Calu3 (cell line): ENCODE measurements around the gene PIP4K2C. TPM values are rescaled to one million over a fixed set of nuclear protein-coding genes. Genes with fewer than 3 reads are reported as not detected.

Experiments used
- BruUV-seq: library from RNA; stranded (reverse); fragments of 400-500 nt; replicated peaks from 2 replicates; lab custom pipeline; 2021; lab: Mats Ljungman, UMichigan
- CTCF ChIA-PET: fragments of 300-600 bp; sonication (Branson Sonifier 250); formaldehyde crosslinking; loops from one replicate; lab custom pipeline; 2022; ENCODE audit warnings: antibody characterized with exemption; lab: Charles Lee
- DNase-seq: peaks from one replicate; pipeline ENCODE4 v3.0.0; 2022
- H3K27ac Mint-ChIP-seq: one replicate; pipeline ENCODE4 v1.8.0; 2022; ENCODE audit warnings: mixed read lengths; ENCODE audit not compliant: unreplicated experiment
- H3K27me3 Mint-ChIP-seq: one replicate; pipeline ENCODE4 v1.8.0; 2022; ENCODE audit warnings: mixed read lengths; ENCODE audit not compliant: unreplicated experiment
- H3K36me3 Mint-ChIP-seq: one replicate; pipeline ENCODE4 v1.8.0; 2022; ENCODE audit warnings: mild to moderate bottlenecking, moderate library complexity, mixed read lengths; ENCODE audit not compliant: insufficient read depth, unreplicated experiment
- H3K4me1 Mint-ChIP-seq: one replicate; pipeline ENCODE4 v1.8.0; 2022; ENCODE audit warnings: mild to moderate bottlenecking, low read depth, mixed read lengths; ENCODE audit not compliant: unreplicated experiment
- H3K4me3 Mint-ChIP-seq: one replicate; pipeline ENCODE4 v1.8.0; 2022; ENCODE audit warnings: mild to moderate bottlenecking, low read depth, moderate library complexity, mixed read lengths; ENCODE audit not compliant: unreplicated experiment
- H3K9me3 Mint-ChIP-seq: one replicate; pipeline ENCODE4 v1.8.0; 2022; ENCODE audit warnings: low read depth, mixed read lengths; ENCODE audit not compliant: unreplicated experiment
- CTCF ChIP-seq: fragments of 200-600 bp; IDR thresholded peaks from one replicate; pipeline ENCODE4 v1.8.0; 2022; ENCODE audit warnings: antibody characterized with exemption; ENCODE audit not compliant: unreplicated experiment
- intact Hi-C: fragments of 100-400 bp; cut with micrococcal nuclease; formaldehyde crosslinking; loops from one replicate; pipeline ENCODE4 v1.10.0; 2022; ENCODE audit not compliant: unreplicated experiment
- total RNA-seq: library from RNA; stranded (reverse); gene quantifications from 2 replicates; pipeline ENCODE4 v1.2.3, GENCODE V29; 2022

The PIP4K2C gene
- total RNA-seq, 1 experiment from 2014 or later: 66.3 TPM

- peaks cover 48% of the 10 kb centered on the region for H3K27me3 Mint-ChIP-seq
- peaks cover 13% of the 10 kb centered on the region for H3K36me3 Mint-ChIP-seq
- intact Hi-C loops: loop anchor here (10.0 kb wide), 1 partner anchor 173 kb away; the partner anchor contains the start of genes GLI1 and INHBE
- H3K4me1 Mint-ChIP-seq: peaks cover 13% of the 10 kb centered on the region
- no peak for DNase-seq
- no TSS peak for BruUV-seq
- H3K9me3 Mint-ChIP-seq: no peaks in the 10 kb centered on the region
- CTCF ChIA-PET: interaction anchor here (0.7 kb wide), 1 partner anchor 412 kb away, joined by 3 read pairs; no protein-coding TSS in a partner anchor
- H3K4me3 Mint-ChIP-seq: no peak overlapping the region
- TF ChIP-seq CTCF: no peak
- H3K27ac Mint-ChIP-seq: no peak overlapping the region
These were observed 36.7 kb downstream of the PIP4K2C start for GRCh38 chr12:57627501-57628279.

- Mint-ChIP-seq H3K4me1 (peaks cover 17% of the 10 kb centered on the region), H3K36me3 (peaks cover 17% of the 10 kb centered on the region), H3K4me3 (no peak overlapping the region), H3K27me3 (peaks cover 39% of the 10 kb centered on the region), H3K27ac (no peak overlapping the region), H3K9me3 (no peaks in the 10 kb centered on the region)
- no TSS peak for BruUV-seq
- no peak for DNase-seq
- intact Hi-C loops: loop anchor here (10.0 kb wide), 1 partner anchor 174 kb away; the partner anchor contains the start of genes GLI1 and INHBE
- CTCF ChIA-PET: interaction anchor here (0.7 kb wide), 1 partner anchor 413 kb away, joined by 3 read pairs; no protein-coding TSS in a partner anchor
- no peak for TF ChIP-seq CTCF
These were observed 37.5 kb downstream of the PIP4K2C start for GRCh38 chr12:57628280-57629191.

- Mint-ChIP-seq H3K4me1 (peaks cover 20% of the 10 kb centered on the region), H3K4me3 (no peak overlapping the region), H3K9me3 (no peaks in the 10 kb centered on the region), H3K36me3 (peaks cover 17% of the 10 kb centered on the region), H3K27me3 (peaks cover 25% of the 10 kb centered on the region), H3K27ac (no peak overlapping the region)
- no TSS peak for BruUV-seq
- CTCF ChIA-PET: interaction anchor here (0.5 kb wide), 1 partner anchor 256 kb away, joined by 3 read pairs; no protein-coding TSS in a partner anchor
- intact Hi-C loops: loop anchor here (10.0 kb wide), 2 partner anchors 55 to 175 kb away; partner anchors contain the start of genes GLI1 and INHBE
- no peak for DNase-seq
- no peak for TF ChIP-seq CTCF
These were observed 39.0 kb downstream of the PIP4K2C start for GRCh38 chr12:57629897-57630471.
